Sigmoid colon (tissue), 7 donors: Measurements from ENCODE around the gene ZFYVE26. TPM values are rescaled to one million over a fixed set of nuclear protein-coding genes. Genes with fewer than 3 reads are reported as not detected.
"Not testable (repeated sequence)": the region's sequence is repeated elsewhere in the genome, so short reads cannot be mapped to it uniquely, and the experiment has no call there.

ENCODE experiments used
- DNase-seq: peaks from one replicate; pipeline ENCODE4 v3.0.0-alpha.2; 2019
- H3K27ac ChIP-seq, 4 donors: fragments of 200-600 bp; sonication (generic); one replicate each; pipeline ENCODE4 v1.5.1; 2016 to 2019; ENCODE audit warnings: mild to moderate bottlenecking in 1 of 4
- H3K27me3 ChIP-seq, 3 donors: fragments of 200-600 bp; sonication (generic); one replicate each; pipeline ENCODE4 v1.5.1; 2019; ENCODE audit warnings: mild to moderate bottlenecking in 1 of 3
- H3K36me3 ChIP-seq, 4 donors: fragments of 200-600 bp; sonication (generic); one replicate each; pipeline ENCODE4 v1.5.1; 2016 to 2019
- H3K4me1 ChIP-seq, 4 donors: fragments of 200-600 bp; sonication (generic); one replicate each; pipeline ENCODE4 v1.5.1; 2017 to 2019
- H3K4me3 ChIP-seq, 4 donors: fragments of 200-600 bp; sonication (generic); one replicate each; pipeline ENCODE4 v1.5.1; 2017 to 2019; ENCODE audit warnings: mild to moderate bottlenecking in 2 of 4, moderate library complexity in 1 of 4
- H3K9me3 ChIP-seq, 4 donors: fragments of 200-600 bp in 3 of 4; sonication (generic) in 3 of 4; one replicate each; pipeline versions ENCODE4 v1.5.1 to v1.6.1; 2013 to 2019
- EP300 ChIP-seq, 4 donors: sonication (generic); formaldehyde crosslinking; IDR thresholded peaks; one replicate each; pipeline ENCODE4 v1.6.1; 2017; ENCODE audit warnings: antibody characterized with exemption in 4 of 4
- POLR2A ChIP-seq, 2 donors: fragments of 450-650 bp; IDR thresholded peaks; one replicate each; pipeline ENCODE4 v1.6.1; 2016; ENCODE audit warnings: antibody characterized with exemption in 2 of 2, mild to moderate bottlenecking in 2 of 2, moderate library complexity in 2 of 2
- POLR2AphosphoS5 ChIP-seq, 4 donors: sonication (generic); formaldehyde crosslinking; IDR thresholded peaks; one replicate each; pipeline ENCODE4 v1.6.1; 2017; ENCODE audit warnings: antibody characterized with exemption in 4 of 4
- WGBS, 2 donors: extraction: QIAGEN DNeasy Blood & Tissue Kit; methylation state at CpG; one replicate each; pipeline ENCODE4 v1.1.7; 2013; 5-methylcytosine and 5-hydroxymethylcytosine counted together
- intact Hi-C: fragments of 100-400 bp; cut with DNase I; formaldehyde crosslinking; loops from one replicate; pipeline ENCODE4 v1.15.1; 2023
- polyA plus RNA-seq, 3 donors: library from polyadenylated mRNA; stranded (reverse); fragments of 200-250 nt; gene quantifications; one replicate each; pipeline ENCODE4 v1.2.3, GENCODE V29; 2013
- total RNA-seq, 4 donors: library from RNA; depleted of rRNA; stranded (reverse); fragments of >200 nt; gene quantifications; one replicate each; pipeline ENCODE4 v1.1.0, GENCODE V29; 2016
- TF ChIP-seq, protein P1 (sequence below), 4 experiments: fragments of 450-650 bp in 3 of 4; fragments of 200-600 bp in 1 of 4; IDR thresholded peaks; one replicate each; pipeline ENCODE4 v1.5.1; 2016 to 2019; ENCODE audit warnings: antibody characterized with exemption in 4 of 4, mild to moderate bottlenecking in 3 of 4, moderate library complexity in 2 of 4
- donor health status: healthy with polysubstance abuse.
- donor health status: Bipolar disorder and iron deficiency.
- donor health status: healthy.

Gene ZFYVE26
- total and polyA plus RNA-seq, 7 donors, result 1.8 to 48.7 (median 16.6) TPM

- Histone ChIP-seq H3K4me3 (no peak overlapping the region), H3K36me3 (no peaks in the 10 kb centered on the region), H3K9me3 (no peaks in the 10 kb centered on the region), H3K4me1 (peaks cover 0 to 12% (median 9%) of the 10 kb centered on the region in 4 donors), H3K27me3 (no peaks in the 10 kb centered on the region), H3K27ac (no peak overlapping the region)
- WGBS, 2 donors, result 33 to 62% methylated on average over 2 of the region's 2 CpGs
- no peak for DNase-seq
- intact Hi-C loops, result no loop called here
- TF ChIP-seq, protein P1, sequence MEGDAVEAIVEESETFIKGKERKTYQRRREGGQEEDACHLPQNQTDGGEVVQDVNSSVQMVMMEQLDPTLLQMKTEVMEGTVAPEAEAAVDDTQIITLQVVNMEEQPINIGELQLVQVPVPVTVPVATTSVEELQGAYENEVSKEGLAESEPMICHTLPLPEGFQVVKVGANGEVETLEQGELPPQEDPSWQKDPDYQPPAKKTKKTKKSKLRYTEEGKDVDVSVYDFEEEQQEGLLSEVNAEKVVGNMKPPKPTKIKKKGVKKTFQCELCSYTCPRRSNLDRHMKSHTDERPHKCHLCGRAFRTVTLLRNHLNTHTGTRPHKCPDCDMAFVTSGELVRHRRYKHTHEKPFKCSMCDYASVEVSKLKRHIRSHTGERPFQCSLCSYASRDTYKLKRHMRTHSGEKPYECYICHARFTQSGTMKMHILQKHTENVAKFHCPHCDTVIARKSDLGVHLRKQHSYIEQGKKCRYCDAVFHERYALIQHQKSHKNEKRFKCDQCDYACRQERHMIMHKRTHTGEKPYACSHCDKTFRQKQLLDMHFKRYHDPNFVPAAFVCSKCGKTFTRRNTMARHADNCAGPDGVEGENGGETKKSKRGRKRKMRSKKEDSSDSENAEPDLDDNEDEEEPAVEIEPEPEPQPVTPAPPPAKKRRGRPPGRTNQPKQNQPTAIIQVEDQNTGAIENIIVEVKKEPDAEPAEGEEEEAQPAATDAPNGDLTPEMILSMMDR (IDR thresholded peaks at IDR 0.05), result no peak
- TF ChIP-seq POLR2AphosphoS5 (IDR thresholded peaks at IDR 0.05), result no peak
- no peak for TF ChIP-seq EP300 (IDR thresholded peaks at IDR 0.05)
- TF ChIP-seq POLR2A (IDR thresholded peaks at IDR 0.05), result no peak
Observed at GRCh38 chr14:67719866-67720265, 96.5 kb downstream of the ZFYVE26 start.

DNA sequence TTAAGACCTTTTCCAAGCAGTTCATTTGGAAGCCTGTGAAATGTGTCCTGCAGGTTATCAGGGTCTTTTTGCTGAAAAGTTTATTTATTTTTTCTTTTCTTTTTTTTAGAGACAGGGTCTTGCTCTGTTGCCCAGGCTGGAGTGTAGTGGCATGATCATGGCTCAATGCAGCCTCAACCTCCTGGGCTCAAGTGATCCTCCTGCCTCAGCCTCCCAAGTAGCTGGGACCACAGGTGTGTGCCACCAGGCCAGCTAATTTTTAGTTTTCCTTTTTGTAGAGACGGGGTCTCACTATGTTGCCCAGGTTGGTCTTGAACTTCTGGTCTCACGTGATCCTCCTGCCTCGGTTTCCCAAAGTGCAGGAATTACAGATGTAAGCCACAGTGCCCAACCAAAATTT, 97.0 kb downstream of the ZFYVE26 start:
- 87 to 94% methylated on average over 3 of the region's 3 CpGs for WGBS, 2 donors
- H3K36me3 ChIP-seq, H3K27me3 ChIP-seq, DNase-seq, intact Hi-C loops, H3K27ac ChIP-seq, H3K4me3 ChIP-seq, H3K9me3 ChIP-seq: not testable (repeated sequence)
- H3K4me1 ChIP-seq, result peaks cover 0 to 12% (median 9%) of the 10 kb centered on the region in 4 donors

DNA sequence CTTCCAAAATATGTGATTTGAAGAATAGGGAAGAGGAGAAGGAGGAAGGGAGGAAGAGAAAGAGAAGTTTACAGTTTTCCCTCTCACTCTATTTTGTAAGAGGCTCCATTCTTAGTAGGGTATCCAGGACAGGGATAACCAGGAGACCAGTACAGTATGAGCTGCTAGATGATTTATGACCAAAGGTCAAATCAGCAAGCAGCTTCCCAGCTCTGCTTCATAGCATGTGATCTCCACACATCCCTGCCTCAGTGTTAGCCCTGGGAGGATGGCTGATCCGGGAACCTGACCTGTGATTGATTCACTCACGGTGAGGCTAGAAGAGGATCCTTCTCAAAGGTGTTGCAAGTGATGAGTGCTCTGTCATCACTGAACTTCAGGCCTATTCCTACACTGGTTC, 98.1 kb downstream of the ZFYVE26 start:
- WGBS, 2 donors, result 90% methylated on average over 2 of the region's 2 CpGs
- H3K4me3 ChIP-seq, result no peak overlapping the region
- no peak for TF ChIP-seq EP300 (IDR thresholded peaks at IDR 0.05)
- TF ChIP-seq POLR2A (IDR thresholded peaks at IDR 0.05), result no peak
- TF ChIP-seq, protein P1 (IDR thresholded peaks at IDR 0.05), result no peak
- TF ChIP-seq POLR2AphosphoS5 (IDR thresholded peaks at IDR 0.05), result no peak
- H3K9me3 ChIP-seq, result no peaks in the 10 kb centered on the region
- no peak overlapping the region for H3K27ac ChIP-seq
- no peaks in the 10 kb centered on the region for H3K36me3 ChIP-seq
- no peaks in the 10 kb centered on the region for H3K27me3 ChIP-seq
- intact Hi-C loops, result no loop called here
- peaks cover 0 to 12% (median 9%) of the 10 kb centered on the region in 4 donors for H3K4me1 ChIP-seq
- DNase-seq, result no peak

GRCh38 chr14:67717048-67717447, 99.3 kb downstream of the ZFYVE26 start:
- Histone ChIP-seq H3K4me1 (peaks cover 0 to 3% (median 2%) of the 10 kb centered on the region in 4 donors), H3K36me3 (no peaks in the 10 kb centered on the region), H3K27ac (no peak overlapping the region), H3K9me3 (no peaks in the 10 kb centered on the region), H3K27me3 (no peaks in the 10 kb centered on the region), H3K4me3 (no peak overlapping the region)
- 78 to 86% methylated on average over 1 of the region's 1 CpG for WGBS, 2 donors
- DNase-seq, result no peak
- no peak for TF ChIP-seq POLR2A (IDR thresholded peaks at IDR 0.05)
- no peak for TF ChIP-seq EP300 (IDR thresholded peaks at IDR 0.05)
- TF ChIP-seq, protein P1 (IDR thresholded peaks at IDR 0.05), result no peak
- no peak for TF ChIP-seq POLR2AphosphoS5 (IDR thresholded peaks at IDR 0.05)
- intact Hi-C loops, result no loop called here

- Histone ChIP-seq H3K27me3 (no peaks in the 10 kb centered on the region), H3K27ac (no peak overlapping the region), H3K4me3 (no peak overlapping the region), H3K36me3 (no peaks in the 10 kb centered on the region), H3K9me3 (no peaks in the 10 kb centered on the region), H3K4me1 (no peaks in the 10 kb centered on the region)
- WGBS, 2 donors, result 91 to 93% methylated on average over 2 of the region's 2 CpGs
- intact Hi-C loops, result no loop called here
- TF ChIP-seq EP300 (IDR thresholded peaks at IDR 0.05) (no peak), POLR2AphosphoS5 (IDR thresholded peaks at IDR 0.05) (no peak), POLR2A (IDR thresholded peaks at IDR 0.05) (no peak)
- TF ChIP-seq, protein P1 (IDR thresholded peaks at IDR 0.05), result no peak
- DNase-seq, result no peak
Observed at GRCh38 chr14:67710209-67710608, 106.2 kb downstream of the ZFYVE26 start.

DNA sequence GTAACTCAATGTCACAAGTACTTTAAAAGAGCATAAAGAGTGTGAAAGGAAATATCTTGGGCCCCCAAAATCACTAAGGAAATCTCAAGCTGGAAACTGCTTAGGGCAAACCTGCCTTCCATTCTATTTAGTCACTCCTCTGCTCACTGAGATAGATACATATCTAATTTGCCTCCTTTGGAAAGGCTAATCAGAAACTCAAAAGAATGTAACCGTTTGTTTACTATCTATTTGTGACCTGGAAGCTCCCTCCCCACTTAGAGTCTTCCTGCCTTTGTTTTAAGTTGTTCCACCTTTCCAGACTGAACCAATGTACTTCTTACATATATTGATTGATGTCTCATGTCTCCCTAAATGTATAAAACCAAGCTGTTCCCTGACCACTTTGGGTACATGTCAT, 106.6 kb downstream of the ZFYVE26 start:
- WGBS, 2 donors, result 85 to 88% methylated on average over 1 of the region's 1 CpG
- not testable (repeated sequence) for DNase-seq, H3K4me3 ChIP-seq, H3K27me3 ChIP-seq, H3K27ac ChIP-seq, H3K4me1 ChIP-seq, H3K36me3 ChIP-seq, H3K9me3 ChIP-seq
- intact Hi-C loops, result loop anchor here (10.0 kb wide), 1 partner anchor 195 kb away; no protein-coding TSS in a partner anchor

DNA sequence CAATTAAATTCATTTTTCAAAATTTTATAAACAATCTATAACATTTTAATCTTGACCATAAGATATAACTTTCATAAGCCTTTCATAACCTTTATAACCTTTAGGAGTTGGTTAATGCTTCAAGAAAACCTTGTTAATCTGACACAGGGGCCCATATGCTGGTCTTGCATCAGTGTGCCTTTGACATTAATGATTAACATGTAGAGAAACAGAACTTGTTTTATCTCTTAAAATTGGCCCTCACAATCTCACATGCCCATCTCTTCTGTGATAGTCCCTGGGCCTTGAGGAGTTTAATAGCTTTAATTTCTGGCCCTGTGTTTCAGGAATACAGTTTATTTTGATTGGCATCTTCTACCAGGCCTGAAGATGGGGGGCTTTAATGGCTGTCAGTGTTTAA, 107.0 kb downstream of the ZFYVE26 start:
- DNase-seq, H3K9me3 ChIP-seq, H3K36me3 ChIP-seq, H3K4me1 ChIP-seq, H3K4me3 ChIP-seq, H3K27me3 ChIP-seq, H3K27ac ChIP-seq: not testable (repeated sequence)
- intact Hi-C loops, result loop anchor here (10.0 kb wide), 1 partner anchor 195 kb away; no protein-coding TSS in a partner anchor
